CD4-positive, alpha-beta T cell treated with Interferon gamma for 1 hour (primary cell): ENCODE results near the gene FCHO1.
A peak's percentile ranks its signal among the peaks of the same experiment; 100 is the strongest.
"Not testable (repeated sequence)": the region's sequence is repeated elsewhere in the genome, so short reads cannot be mapped to it uniquely, and the experiment has no call there.

Experiments
- DNase-seq: peaks from one replicate; pipeline ENCODE4 v3.0.0-alpha.2; 2020

Gene FCHO1

GRCh38 chr19:17765069-17765618, 13.9 kb downstream of the FCHO1 start:
- peak; percentile 70 for DNase-seq

GRCh38 chr19:17766543-17767131, 15.4 kb downstream of the FCHO1 start:
- peak; percentile 58 for DNase-seq

GRCh38 chr19:17767559-17767958, 16.3 kb downstream of the FCHO1 start:
- no peak for DNase-seq

DNA sequence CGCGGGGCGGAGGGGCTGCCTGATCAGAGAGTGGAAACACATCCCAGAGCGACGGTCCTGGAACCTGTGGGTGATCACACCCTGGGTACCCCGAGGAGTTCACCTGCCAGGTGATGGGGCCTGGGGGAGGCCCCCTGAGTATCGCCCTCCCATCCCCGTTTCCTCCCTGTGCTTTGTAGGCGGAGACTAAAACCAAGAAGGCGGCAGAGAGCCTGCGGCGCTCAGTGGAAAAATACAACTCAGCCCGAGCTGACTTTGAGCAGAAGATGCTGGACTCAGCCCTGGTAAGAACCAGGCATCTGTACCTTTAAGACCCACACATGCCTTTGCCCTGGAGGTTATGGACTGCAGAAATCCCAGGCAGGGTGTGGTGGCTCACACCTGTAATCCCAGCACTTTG, 19.3 kb downstream of the FCHO1 start:
- no peak for DNase-seq

DNA sequence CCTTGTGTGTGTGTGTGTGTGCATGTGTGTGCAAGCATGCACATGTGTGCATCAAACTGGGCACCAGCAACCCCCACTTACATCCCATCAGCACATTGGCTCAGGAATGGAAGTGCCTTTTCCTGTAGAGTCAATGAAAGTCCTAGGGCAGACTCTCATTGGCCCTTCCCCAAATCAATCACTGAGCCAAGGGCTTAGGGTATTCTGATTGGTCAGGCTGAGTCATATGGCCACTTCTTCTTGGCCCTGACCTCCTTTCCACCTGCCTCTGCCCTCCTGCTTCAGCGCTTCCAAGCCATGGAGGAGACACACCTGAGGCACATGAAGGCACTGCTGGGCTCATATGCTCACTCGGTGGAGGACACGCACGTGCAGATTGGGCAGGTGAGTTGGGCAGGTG, 20.9 kb downstream of the FCHO1 start:
- DNase-seq = no peak

- no peak for DNase-seq
These were observed 24.1 kb downstream of the FCHO1 start for GRCh38 chr19:17775245-17775927.

- DNase-seq = peak; percentile 86
These were observed 24.9 kb downstream of the FCHO1 start for GRCh38 chr19:17775991-17776803.

DNA sequence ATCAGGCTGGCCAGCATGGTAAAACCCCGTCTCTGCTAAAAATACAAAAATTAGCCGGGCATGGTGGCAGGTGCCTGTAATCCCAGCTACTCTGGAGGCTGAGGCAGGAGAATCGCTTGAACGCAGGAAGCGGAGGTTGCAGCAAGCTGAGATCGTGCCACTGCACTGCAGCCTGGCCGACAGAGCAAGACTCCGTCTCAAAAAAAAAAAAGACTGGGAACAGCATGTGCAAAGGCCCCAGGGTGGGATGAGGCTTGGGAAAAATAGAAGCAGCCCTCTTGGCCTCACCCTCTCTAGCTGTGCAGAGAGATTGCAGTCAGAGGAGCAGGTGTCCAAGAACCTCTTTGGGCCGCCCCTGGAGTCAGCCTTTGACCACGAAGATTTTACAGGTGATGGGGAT, 26.6 kb downstream of the FCHO1 start:
- not testable (repeated sequence) for DNase-seq

DNA sequence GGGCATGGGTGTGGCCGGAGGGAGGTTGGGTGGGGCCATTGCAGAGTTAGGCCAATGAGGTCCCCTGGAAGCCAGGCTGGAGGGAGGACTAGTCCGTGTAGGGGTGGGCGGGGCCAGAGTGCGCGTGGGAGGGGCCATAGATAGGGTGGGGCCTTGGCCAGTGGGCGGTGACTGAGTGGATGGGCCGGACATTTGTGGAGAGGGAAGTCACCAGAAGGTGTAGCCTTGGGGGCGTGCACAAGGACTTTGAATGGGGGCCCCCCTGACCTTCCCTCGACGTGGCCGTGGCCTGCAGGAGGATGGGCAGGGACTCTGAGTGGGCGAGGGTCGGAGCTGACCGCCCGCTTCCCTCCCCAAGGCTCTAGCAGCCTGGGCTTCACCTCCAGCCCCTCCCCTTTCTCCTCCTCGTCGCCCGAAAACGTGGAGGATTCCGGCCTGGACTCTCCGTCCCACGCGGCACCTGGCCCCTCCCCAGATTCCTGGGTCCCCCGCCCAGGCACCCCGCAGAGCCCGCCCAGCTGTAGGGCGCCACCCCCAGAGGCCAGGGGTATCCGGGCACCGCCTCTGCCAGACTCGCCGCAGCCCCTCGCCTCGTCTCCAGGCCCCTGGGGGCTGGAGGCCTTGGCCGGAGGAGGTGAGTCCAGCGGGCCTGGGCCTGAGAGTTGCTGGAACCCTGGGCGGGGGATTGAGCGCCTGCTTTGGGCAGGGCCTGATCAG, 27.1 kb downstream of the FCHO1 start:
- peak; percentile 70 for DNase-seq

GRCh38 chr19:17778968-17779929, 28.0 kb downstream of the FCHO1 start:
- peak; percentile 53 for DNase-seq

GRCh38 chr19:17780781-17781180, 29.5 kb downstream of the FCHO1 start:
- DNase-seq = no peak

DNA sequence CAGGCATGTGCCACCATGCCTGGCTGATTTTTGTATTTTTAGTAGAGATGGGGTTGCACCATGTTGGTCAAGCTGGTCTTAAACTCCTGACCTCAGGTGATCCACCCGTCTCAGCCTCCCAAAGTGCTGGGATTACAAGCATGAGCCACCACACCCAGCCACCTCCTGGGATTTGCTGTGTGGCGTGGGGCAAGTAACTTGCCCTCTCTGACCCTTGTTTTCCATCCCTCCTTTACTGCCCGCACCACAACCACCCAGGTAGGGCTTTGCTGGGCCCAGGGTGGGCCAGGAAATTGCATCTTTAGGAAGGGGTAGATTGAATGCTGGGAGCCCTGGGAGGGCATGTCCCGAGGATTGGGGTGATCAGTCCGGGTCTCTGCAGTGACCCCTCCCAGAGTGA, 32.4 kb downstream of the FCHO1 start:
- DNase-seq = not testable (repeated sequence)

GRCh38 chr19:17784201-17785008, 33.1 kb downstream of the FCHO1 start:
- DNase-seq = peak; percentile 61

- DNase-seq = no peak
These were observed 36.1 kb downstream of the FCHO1 start for GRCh38 chr19:17787274-17787913.

GRCh38 chr19:17788632-17789031, 37.4 kb downstream of the FCHO1 start:
- DNase-seq = no peak

GRCh38 chr19:17790059-17790780, 38.9 kb downstream of the FCHO1 start:
- DNase-seq = no peak

GRCh38 chr19:17794412-17794730, 43.1 kb downstream of the FCHO1 start:
- DNase-seq = no peak

GRCh38 chr19:17794731-17795494, 43.6 kb downstream of the FCHO1 start, which contains the start of gene B3GNT3:
Gene B3GNT3, plus strand, starts transcription at chr19:17795138. Its CDS starts 12,670 bp downstream, at chr19:17807808.
- DNase-seq = no peak

- no peak for DNase-seq
These were observed 44.2 kb downstream of the FCHO1 start for GRCh38 chr19:17795495-17795856.
